ENCODE measurements around the gene SFMBT2.

DNA sequence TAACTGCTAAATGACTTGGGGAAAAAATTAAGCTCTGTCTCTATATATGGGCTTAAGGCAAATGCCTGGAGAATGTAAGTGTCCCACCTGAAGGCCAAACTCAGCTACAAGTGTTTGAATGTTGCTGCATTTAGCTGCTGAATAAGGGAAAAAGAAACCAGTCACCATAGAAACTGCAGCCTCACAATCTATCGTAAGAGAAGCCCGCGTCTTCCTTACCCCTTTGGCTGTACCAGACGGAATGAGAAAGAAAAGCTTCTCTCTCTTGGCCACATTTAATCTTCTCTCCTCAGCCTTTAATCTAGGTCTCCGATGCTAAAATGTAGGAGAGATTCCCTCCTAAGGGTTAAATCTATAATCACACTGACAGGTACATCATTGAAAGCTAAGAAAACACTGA, 147.2 kb downstream of the SFMBT2 start:
- TF ChIP-seq, protein P1, sequence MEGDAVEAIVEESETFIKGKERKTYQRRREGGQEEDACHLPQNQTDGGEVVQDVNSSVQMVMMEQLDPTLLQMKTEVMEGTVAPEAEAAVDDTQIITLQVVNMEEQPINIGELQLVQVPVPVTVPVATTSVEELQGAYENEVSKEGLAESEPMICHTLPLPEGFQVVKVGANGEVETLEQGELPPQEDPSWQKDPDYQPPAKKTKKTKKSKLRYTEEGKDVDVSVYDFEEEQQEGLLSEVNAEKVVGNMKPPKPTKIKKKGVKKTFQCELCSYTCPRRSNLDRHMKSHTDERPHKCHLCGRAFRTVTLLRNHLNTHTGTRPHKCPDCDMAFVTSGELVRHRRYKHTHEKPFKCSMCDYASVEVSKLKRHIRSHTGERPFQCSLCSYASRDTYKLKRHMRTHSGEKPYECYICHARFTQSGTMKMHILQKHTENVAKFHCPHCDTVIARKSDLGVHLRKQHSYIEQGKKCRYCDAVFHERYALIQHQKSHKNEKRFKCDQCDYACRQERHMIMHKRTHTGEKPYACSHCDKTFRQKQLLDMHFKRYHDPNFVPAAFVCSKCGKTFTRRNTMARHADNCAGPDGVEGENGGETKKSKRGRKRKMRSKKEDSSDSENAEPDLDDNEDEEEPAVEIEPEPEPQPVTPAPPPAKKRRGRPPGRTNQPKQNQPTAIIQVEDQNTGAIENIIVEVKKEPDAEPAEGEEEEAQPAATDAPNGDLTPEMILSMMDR (IDR thresholded peaks at IDR 0.05): no peak
- TF ChIP-seq POLR2A (IDR thresholded peaks at IDR 0.05): no peak

Data from body of pancreas (tissue), 4 donors.